Smooth muscle cell (in vitro differentiated cells): ENCODE measurements around the gene SH3GL3. TPM values are rescaled to one million over a fixed set of nuclear protein-coding genes. Genes with fewer than 3 reads are reported as not detected.

ENCODE experiments used
- DNase-seq: peaks from one replicate; lab custom pipeline; 2025; ENCODE audit not compliant: unreplicated experiment; lab: John Stamatoyannopoulos, UW
- H2AFZ ChIP-seq: fragments of 200-600 bp; sonication (generic); 2 replicates; pipeline ENCODE4 v1.6.0; 2016; ENCODE audit warnings: antibody characterized with exemption, low read depth, mild to moderate bottlenecking
- H3F3A ChIP-seq: fragments of 200-600 bp; sonication (generic); 2 replicates; pipeline ENCODE4 v1.6.0; 2017; ENCODE audit warnings: antibody characterized with exemption, low read depth
- H3K27ac ChIP-seq: fragments of 200-600 bp; sonication (generic); 2 replicates; pipeline ENCODE4 v1.5.1; 2016; ENCODE audit warnings: low read depth, mild to moderate bottlenecking
- H3K27me3 ChIP-seq: fragments of 200-600 bp; sonication (generic); 2 replicates; pipeline ENCODE4 v1.6.1; 2016; ENCODE audit warnings: low read depth, mild to moderate bottlenecking
- H3K36me3 ChIP-seq: fragments of 200-600 bp; sonication (generic); 2 replicates; pipeline ENCODE4 v1.5.1; 2016; ENCODE audit warnings: low read depth
- H3K4me1 ChIP-seq: fragments of 200-600 bp; sonication (generic); 2 replicates; pipeline ENCODE4 v1.5.1; 2016; ENCODE audit warnings: low read depth
- H3K4me2 ChIP-seq: fragments of 200-600 bp; sonication (generic); 2 replicates; pipeline ENCODE4 v1.6.0; 2016; ENCODE audit warnings: mild to moderate bottlenecking
- H3K4me3 ChIP-seq: fragments of 200-600 bp; sonication (generic); 2 replicates; pipeline ENCODE4 v1.5.1; 2016; ENCODE audit warnings: mild to moderate bottlenecking
- H3K79me2 ChIP-seq: fragments of 200-600 bp; sonication (generic); 2 replicates; pipeline ENCODE4 v1.6.0; 2016; ENCODE audit warnings: low read depth, mild to moderate bottlenecking
- H3K9ac ChIP-seq: fragments of 200-600 bp; sonication (generic); 2 replicates; pipeline ENCODE4 v1.6.0; 2016; ENCODE audit warnings: low read depth
- H3K9me3 ChIP-seq: fragments of 200-600 bp; sonication (generic); replicated peaks from 2 replicates; pipeline ENCODE4 v1.5.1; 2016; ENCODE audit warnings: low read depth
- H4K20me1 ChIP-seq: fragments of 200-600 bp; sonication (generic); 2 replicates; pipeline ENCODE4 v1.6.0; 2016; ENCODE audit warnings: low read depth
- CTCF ChIP-seq: fragments of 200-600 bp; sonication (generic); IDR thresholded peaks from 2 replicates; pipeline ENCODE4 v1.5.1; 2017; ENCODE audit warnings: borderline replicate concordance, mild to moderate bottlenecking, antibody characterized with exemption; ENCODE audit not compliant: insufficient read depth, poor library complexity, severe bottlenecking
- WGBS: methylation state at CpG from one replicate; pipeline ENCODE4 v1.1.7; 2016; ENCODE audit warnings: low lambda C conversion rate; 5-methylcytosine and 5-hydroxymethylcytosine counted together
- polyA plus RNA-seq: library from polyadenylated mRNA; unstranded; fragments of >200 nt; fragmentation: Nextera tagmentation; extraction: Ambion mirVana; gene quantifications from 2 replicates; pipeline ENCODE4 v1.2.1, GENCODE V29; 2016
- total RNA-seq: library from RNA; depleted of rRNA; stranded (reverse); fragments of >200 nt; gene quantifications from 2 replicates; pipeline ENCODE4 v1.2.3, GENCODE V29; 2014

SH3GL3 gene
- total and polyA plus RNA-seq, 2 experiments from 2014 or later: 0.50 to 2.2 TPM

- WGBS: 97% methylated on average over 9 of the region's 9 CpGs
- Histone ChIP-seq H2AFZ (no peak overlapping the region), H3F3A (no peaks in the 10 kb centered on the region), H3K27ac (no peak overlapping the region), H3K9ac (no peak overlapping the region), H3K36me3 (no peaks in the 10 kb centered on the region), H3K27me3 (no peaks in the 10 kb centered on the region), H3K9me3 (no peaks in the 10 kb centered on the region), H3K4me3 (no peak overlapping the region), H3K79me2 (no peaks in the 10 kb centered on the region), H3K4me2 (no peak overlapping the region), H3K4me1 (no peaks in the 10 kb centered on the region), H4K20me1 (no peaks in the 10 kb centered on the region)
- DNase-seq: no peak
- no peak for TF ChIP-seq CTCF
These were observed 164.0 kb downstream of the SH3GL3 start for GRCh38 chr15:83610901-83611685.

- H4K20me1 ChIP-seq: no peaks in the 10 kb centered on the region
- no peaks in the 10 kb centered on the region for H3K4me1 ChIP-seq
- no peaks in the 10 kb centered on the region for H3K79me2 ChIP-seq
- no peaks in the 10 kb centered on the region for H3K36me3 ChIP-seq
- no peak overlapping the region for H3K9ac ChIP-seq
- H3K27me3 ChIP-seq: no peaks in the 10 kb centered on the region
- H3K4me3 ChIP-seq: no peak overlapping the region
- no peaks in the 10 kb centered on the region for H3K9me3 ChIP-seq
- H3F3A ChIP-seq: no peaks in the 10 kb centered on the region
- H3K27ac ChIP-seq: no peak overlapping the region
- WGBS: 92% methylated on average over 5 of the region's 5 CpGs
- no peak overlapping the region for H3K4me2 ChIP-seq
- no peak for DNase-seq
- TF ChIP-seq CTCF: no peak
- H2AFZ ChIP-seq: no peak overlapping the region
These were observed 165.1 kb downstream of the SH3GL3 start for GRCh38 chr15:83612226-83612625.

GRCh38 chr15:83612898-83613635 lies 165.9 kb downstream of the SH3GL3 start:
- Histone ChIP-seq H4K20me1 (no peaks in the 10 kb centered on the region), H3K27ac (no peak overlapping the region), H3K9ac (no peak overlapping the region), H3K4me1 (no peaks in the 10 kb centered on the region), H3K9me3 (no peaks in the 10 kb centered on the region), H3F3A (no peaks in the 10 kb centered on the region), H3K27me3 (no peaks in the 10 kb centered on the region), H3K4me3 (no peak overlapping the region), H3K4me2 (no peak overlapping the region), H3K79me2 (no peaks in the 10 kb centered on the region), H2AFZ (no peak overlapping the region), H3K36me3 (no peaks in the 10 kb centered on the region)
- no peak for DNase-seq
- TF ChIP-seq CTCF: no peak
- 95% methylated on average over 2 of the region's 2 CpGs for WGBS
